Measurements from ENCODE around the gene PIP5K1B.

Gene PIP5K1B

DNA sequence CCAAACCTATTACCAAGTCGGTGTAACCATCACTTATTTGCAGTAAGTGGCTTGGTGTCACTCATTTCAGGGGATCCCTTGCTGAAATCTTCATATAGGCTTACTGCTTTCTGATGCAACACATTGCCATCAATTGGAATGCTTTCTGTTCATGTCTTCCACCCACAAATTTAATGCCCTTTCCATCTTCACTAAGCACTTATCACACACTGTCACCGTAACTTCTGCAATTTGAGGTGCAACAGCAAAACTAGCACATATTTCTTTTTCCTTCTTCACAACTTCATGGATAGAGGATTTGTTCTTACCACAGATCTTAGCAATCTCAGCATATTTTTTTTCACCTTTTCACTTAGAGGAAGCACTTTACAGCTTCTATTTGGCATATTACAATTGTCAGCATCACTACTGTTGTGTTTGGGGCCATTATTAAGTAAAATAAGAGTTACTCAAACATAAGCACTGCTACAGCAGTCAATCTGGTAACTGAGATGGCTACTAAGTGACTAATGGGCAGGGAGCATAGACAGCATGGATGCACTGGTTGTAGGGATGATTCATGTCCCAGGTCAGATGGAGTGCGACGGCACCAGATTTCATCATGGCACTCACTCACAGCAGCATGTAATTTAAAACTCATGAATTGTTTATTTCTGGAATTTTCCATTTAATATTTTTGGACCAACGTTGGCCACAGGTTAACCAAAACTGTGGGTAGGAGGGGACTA lies 70.1 kb downstream of the PIP5K1B start:
- peak; percentile 38 for DNase-seq (ENCODE audit: low read depth)

GRCh38 chr9:68777070-68777763 lies 72.2 kb downstream of the PIP5K1B start:
- no peak for DNase-seq (ENCODE audit: low read depth)

DNA sequence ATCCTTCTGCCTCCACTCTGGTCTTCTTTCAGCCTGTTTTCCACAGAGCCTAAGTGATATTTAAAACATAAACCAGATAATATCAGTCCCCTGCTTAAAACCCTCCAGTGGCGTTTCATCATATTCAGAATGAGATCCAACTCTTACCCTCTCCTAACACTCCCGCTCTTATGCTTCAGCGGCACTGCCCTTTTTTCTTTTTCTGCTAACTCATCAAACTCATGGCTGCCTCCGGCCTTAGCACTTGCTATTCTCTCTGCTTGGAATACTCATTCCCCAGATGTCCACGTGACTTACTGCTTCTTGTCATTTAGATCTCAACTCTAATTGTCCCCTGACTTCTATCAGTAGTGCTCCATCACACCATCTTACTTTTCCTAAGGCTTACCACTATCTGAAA lies 73.6 kb downstream of the PIP5K1B start:
- no peak for DNase-seq (ENCODE audit: low read depth)

DNA sequence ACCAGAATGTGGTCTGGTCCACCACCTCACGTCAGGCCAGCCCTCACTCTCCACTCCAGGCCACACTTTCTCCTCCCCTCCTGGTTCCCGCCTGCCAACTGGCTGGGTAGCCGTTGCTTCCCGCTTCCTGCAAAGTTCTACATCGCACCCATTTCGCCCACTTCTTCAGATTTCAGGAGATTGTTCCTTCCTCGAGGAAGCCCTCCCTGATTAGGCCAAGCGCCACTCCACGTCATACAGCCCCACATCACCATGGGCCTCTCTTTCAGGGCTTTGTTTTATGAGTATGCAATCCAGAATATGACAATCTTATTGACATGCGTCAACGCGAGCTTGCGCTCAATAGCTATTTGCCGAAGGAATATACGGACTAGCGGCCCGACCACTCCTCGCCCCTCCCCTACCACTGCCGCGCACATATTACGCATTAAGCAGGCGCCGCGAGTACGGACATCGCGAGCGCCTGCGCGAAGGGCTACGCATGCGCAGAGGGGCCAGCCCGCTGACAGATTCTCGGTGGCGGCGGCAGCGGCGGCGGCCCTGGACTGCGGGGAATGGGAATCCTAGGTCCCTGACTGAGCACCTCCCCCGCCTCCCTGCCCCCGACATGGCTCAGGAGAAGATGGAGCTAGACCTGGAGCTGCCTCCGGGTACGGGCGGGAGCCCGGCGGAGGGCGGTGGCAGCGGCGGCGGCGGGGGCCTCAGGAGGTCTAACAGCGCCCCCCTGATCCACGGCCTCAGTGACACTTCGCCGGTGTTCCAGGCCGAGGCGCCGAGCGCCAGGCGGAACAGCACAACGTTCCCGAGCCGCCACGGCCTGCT lies 74.7 kb downstream of the PIP5K1B start:
- DNase-seq (ENCODE audit: low read depth) = peak; percentile 85

- DNase-seq (ENCODE audit: low read depth) = no peak
These were observed 75.3 kb downstream of the PIP5K1B start for GRCh38 chr9:68780380-68780712.

- DNase-seq (ENCODE audit: low read depth) = no peak
These were observed 75.7 kb downstream of the PIP5K1B start for GRCh38 chr9:68780720-68781119.

DNA sequence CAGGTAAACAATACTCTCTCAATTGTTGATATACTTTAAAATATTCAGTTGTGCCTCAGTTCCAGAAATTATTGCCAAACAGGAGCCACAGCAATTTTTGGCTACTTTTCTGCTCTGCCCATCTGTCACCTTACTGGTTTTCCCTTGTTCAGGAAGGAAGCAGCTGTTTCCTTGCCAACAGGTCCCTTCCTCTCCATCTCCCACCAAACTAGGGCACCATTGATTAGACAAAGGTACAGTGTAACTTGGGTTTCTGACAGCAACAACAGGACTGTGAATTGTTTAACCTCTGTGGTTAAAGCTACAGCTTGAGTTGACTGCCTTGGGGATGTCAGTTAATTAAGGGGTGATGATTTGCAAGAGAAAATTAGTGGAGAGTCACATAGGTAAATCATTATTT lies 76.9 kb downstream of the PIP5K1B start:
- DNase-seq (ENCODE audit: low read depth) = no peak

- DNase-seq (ENCODE audit: low read depth) = no peak
These were observed 77.5 kb downstream of the PIP5K1B start for GRCh38 chr9:68782546-68782945.

DNA sequence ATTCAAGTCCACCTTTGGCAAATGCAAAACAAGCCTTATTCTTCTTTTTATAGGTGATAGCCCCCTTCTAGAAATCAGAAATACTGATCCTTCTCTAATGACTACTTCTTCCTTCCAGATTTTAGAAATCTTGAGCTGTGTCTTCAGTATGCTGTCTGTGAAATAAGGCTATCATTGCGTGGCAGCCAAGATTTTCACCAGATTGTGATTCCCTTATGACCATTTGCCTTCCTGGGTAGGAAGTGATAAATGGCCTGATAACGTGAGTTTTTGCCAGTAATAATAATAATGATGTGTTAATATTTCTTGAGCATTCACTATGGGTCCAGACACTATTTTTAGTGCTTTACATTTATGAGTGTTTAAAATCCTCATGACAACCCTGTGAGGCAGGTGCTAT lies 80.9 kb downstream of the PIP5K1B start:
- DNase-seq (ENCODE audit: low read depth) = no peak

GRCh38 chr9:68791169-68791568 lies 86.1 kb downstream of the PIP5K1B start:
- DNase-seq (ENCODE audit: low read depth) = no peak

DNA sequence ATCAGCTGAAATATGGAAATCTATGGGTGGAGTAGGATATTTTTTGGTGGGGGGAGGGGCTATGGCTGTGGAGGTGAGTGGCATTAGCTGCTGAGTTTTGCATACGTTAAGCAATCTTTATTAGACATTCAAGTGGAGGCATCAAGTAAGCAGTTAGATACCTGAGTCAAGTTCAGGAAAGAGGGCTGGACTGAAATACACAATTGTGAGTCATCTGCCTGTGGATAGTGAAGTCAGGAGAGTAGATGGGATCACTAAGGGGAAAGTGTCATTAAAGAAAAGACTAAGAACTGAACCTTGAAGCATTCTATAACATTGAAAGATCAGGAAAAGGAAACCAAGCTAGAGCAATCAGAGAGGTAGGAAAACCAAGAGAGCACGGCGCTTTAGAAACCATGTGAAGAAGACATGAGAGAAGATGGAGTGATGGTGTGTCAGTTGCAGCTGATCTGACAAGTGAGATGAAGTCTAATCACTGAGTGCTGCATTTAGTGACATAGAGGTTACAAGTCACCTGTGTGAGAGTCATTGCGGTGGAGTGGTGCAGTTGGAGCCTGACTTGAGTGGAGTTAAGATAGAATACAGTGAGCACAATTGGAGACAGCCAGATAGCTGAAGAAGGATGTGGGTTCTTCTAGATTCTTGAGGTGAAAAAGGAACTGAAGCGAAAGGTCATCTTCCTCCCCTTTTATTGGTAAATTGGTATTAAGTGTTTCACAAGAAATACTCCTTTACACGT lies 88.7 kb downstream of the PIP5K1B start:
- no peak for DNase-seq (ENCODE audit: low read depth)

GRCh38 chr9:68794898-68795297 lies 89.9 kb downstream of the PIP5K1B start:
- DNase-seq (ENCODE audit: low read depth) = no peak

- DNase-seq (ENCODE audit: low read depth) = no peak
These were observed 90.4 kb downstream of the PIP5K1B start for GRCh38 chr9:68795411-68795810.

DNA sequence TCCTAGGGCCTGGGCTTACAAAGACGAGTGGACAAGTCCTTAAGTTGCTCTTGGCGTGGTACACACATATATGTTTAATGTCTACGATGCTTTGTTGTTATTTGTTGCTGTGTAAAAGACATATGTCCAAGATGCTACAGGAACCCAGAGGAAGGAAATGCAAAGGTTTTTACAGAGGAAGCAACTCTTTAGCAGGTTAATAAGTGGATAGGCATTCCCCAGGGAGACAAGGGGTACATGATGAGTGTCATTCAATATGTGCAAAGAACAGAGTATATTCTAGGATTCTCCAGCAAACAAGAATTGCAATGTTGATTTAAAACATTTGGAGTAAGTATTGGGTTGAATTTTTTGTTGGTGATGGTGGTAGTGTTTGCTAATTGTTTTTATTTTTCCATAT lies 92.1 kb downstream of the PIP5K1B start:
- no peak for DNase-seq (ENCODE audit: low read depth)

GRCh38 chr9:68798423-68798822 lies 93.4 kb downstream of the PIP5K1B start:
- no peak for DNase-seq (ENCODE audit: low read depth)

DNA sequence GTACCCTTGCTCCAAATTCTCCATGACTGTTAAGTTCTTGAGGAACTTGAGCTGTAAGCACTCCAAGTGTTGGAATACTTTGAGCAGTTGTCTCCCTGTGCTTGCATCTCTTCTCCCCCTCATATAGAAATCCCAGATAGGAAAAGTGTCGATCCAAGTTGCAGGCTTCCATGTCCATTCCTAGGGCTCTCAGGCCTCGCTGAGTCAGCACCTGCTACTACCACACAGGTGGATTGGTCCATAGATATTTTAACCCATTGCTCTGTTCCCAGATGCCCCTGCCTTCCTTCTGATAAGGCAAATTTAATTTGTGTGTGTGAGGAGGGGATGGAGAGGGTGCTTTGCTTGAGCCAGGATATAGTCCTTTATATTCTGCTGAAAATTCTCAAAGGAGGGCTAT lies 95.8 kb downstream of the PIP5K1B start:
- no peak for DNase-seq (ENCODE audit: low read depth)

DNA sequence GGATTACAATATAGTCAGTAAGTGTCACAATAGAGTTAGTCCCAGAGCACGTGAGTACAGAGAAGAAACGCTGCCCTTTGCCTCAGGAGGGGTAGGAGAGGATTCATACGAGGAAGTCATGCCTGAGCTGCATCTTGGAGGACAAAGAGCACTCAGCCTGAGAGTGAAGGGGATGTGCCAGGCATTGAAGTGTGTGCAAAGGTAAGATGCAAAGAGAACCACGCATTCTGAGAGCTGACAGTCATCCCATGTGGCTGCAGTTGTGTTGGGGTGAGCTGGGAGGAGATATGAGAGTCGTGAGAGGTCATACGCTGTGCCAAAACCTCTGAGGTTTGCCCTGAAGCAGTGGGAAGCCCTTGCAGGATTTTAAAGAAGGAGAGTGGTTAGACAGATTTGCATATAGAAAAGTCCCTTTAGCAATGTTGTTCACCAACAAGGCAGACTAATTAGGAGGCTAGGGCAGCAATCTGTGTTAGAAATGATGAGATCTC lies 97.5 kb downstream of the PIP5K1B start:
- DNase-seq (ENCODE audit: low read depth) = no peak

- no peak for DNase-seq (ENCODE audit: low read depth)
These were observed 100.2 kb downstream of the PIP5K1B start for GRCh38 chr9:68804911-68805889.

DNA sequence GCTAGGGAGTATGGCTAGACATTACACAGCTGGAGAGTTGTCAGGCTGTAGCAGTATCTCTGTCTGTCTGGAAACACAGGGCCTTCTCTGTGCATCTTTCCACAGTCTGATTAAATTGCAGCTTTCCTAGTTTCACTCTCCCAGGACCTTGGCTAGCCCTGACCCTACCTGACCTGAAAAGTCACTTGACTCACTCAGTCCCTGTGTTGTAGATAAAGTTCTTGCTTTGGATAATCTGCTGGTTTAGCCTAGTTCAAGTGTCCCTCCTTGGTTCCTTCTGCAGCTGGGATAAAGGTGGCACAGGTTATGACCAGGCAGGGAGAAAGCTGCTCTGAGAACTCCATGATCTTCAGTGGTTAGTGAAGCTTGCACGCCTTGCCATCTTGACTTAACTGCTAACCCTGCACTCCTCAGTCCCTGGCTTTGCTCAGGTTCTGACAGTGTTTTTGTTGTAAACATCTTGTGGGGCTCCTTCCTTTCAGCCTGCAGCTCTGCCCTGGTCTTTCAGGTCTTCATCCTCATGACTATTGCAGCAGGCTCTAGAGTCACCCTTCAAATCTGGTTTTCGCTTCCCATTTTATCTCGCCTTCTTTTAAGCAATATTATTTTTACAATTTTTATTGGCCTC lies 101.0 kb downstream of the PIP5K1B start:
- no peak for DNase-seq (ENCODE audit: low read depth)

DNA sequence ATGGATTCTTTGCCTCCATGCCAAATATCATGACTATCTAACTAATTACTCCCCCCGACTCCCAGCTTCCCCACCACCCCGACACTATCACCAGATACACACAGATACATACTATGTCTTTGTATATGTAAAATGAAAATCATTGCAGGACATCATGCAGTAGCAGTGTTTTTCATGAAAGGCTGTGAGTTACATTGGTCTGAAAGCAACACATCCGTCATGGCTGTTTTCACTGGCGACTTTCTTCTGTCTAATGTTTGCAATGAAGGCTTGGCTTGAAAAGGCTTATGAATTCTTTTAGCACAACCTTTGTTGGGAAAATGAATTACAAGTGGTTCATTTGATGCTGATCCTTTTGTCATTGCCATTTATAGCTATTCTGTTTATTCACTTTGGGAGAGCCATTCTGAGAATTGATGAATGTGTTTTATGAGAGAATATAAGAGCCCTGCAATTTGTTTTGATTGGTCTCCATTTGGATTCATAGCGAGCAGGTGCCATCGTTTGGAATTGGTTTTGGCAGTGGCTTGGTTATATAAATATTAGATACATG lies 103.4 kb downstream of the PIP5K1B start:
- DNase-seq (ENCODE audit: low read depth) = no peak
